ENCODE measurements around the gene SERPIND1. TPM values are rescaled to one million over a fixed set of nuclear protein-coding genes. Genes with fewer than 3 reads are reported as not detected.

Gene SERPIND1
- total and polyA plus RNA-seq, 2 of the 8 experiments (the other 6 are each of a cell fraction or from before 2014, with no cell fraction given): not detected

DNA sequence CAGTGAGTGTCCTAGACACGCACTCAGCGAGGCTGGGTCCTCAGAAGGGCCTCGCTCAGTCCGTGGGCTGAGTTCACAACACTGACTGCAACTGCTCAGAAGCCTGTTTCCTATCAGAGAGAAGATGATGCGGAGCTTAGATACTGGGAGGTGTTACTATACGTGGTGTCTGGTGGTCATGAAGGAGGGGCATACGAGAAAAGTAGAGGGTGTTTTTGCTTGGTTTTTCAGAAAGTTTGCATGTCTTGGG lies 9.5 kb upstream of the SERPIND1 start (continued):
- TF ChIP-seq, protein P1, sequence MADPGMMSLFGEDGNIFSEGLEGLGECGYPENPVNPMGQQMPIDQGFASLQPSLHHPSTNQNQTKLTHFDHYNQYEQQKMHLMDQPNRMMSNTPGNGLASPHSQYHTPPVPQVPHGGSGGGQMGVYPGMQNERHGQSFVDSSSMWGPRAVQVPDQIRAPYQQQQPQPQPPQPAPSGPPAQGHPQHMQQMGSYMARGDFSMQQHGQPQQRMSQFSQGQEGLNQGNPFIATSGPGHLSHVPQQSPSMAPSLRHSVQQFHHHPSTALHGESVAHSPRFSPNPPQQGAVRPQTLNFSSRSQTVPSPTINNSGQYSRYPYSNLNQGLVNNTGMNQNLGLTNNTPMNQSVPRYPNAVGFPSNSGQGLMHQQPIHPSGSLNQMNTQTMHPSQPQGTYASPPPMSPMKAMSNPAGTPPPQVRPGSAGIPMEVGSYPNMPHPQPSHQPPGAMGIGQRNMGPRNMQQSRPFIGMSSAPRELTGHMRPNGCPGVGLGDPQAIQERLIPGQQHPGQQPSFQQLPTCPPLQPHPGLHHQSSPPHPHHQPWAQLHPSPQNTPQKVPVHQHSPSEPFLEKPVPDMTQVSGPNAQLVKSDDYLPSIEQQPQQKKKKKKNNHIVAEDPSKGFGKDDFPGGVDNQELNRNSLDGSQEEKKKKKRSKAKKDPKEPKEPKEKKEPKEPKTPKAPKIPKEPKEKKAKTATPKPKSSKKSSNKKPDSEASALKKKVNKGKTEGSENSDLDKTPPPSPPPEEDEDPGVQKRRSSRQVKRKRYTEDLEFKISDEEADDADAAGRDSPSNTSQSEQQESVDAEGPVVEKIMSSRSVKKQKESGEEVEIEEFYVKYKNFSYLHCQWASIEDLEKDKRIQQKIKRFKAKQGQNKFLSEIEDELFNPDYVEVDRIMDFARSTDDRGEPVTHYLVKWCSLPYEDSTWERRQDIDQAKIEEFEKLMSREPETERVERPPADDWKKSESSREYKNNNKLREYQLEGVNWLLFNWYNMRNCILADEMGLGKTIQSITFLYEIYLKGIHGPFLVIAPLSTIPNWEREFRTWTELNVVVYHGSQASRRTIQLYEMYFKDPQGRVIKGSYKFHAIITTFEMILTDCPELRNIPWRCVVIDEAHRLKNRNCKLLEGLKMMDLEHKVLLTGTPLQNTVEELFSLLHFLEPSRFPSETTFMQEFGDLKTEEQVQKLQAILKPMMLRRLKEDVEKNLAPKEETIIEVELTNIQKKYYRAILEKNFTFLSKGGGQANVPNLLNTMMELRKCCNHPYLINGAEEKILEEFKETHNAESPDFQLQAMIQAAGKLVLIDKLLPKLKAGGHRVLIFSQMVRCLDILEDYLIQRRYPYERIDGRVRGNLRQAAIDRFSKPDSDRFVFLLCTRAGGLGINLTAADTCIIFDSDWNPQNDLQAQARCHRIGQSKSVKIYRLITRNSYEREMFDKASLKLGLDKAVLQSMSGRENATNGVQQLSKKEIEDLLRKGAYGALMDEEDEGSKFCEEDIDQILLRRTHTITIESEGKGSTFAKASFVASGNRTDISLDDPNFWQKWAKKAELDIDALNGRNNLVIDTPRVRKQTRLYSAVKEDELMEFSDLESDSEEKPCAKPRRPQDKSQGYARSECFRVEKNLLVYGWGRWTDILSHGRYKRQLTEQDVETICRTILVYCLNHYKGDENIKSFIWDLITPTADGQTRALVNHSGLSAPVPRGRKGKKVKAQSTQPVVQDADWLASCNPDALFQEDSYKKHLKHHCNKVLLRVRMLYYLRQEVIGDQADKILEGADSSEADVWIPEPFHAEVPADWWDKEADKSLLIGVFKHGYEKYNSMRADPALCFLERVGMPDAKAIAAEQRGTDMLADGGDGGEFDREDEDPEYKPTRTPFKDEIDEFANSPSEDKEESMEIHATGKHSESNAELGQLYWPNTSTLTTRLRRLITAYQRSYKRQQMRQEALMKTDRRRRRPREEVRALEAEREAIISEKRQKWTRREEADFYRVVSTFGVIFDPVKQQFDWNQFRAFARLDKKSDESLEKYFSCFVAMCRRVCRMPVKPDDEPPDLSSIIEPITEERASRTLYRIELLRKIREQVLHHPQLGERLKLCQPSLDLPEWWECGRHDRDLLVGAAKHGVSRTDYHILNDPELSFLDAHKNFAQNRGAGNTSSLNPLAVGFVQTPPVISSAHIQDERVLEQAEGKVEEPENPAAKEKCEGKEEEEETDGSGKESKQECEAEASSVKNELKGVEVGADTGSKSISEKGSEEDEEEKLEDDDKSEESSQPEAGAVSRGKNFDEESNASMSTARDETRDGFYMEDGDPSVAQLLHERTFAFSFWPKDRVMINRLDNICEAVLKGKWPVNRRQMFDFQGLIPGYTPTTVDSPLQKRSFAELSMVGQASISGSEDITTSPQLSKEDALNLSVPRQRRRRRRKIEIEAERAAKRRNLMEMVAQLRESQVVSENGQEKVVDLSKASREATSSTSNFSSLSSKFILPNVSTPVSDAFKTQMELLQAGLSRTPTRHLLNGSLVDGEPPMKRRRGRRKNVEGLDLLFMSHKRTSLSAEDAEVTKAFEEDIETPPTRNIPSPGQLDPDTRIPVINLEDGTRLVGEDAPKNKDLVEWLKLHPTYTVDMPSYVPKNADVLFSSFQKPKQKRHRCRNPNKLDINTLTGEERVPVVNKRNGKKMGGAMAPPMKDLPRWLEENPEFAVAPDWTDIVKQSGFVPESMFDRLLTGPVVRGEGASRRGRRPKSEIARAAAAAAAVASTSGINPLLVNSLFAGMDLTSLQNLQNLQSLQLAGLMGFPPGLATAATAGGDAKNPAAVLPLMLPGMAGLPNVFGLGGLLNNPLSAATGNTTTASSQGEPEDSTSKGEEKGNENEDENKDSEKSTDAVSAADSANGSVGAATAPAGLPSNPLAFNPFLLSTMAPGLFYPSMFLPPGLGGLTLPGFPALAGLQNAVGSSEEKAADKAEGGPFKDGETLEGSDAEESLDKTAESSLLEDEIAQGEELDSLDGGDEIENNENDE (IDR thresholded peaks at IDR 0.05; ENCODE audit: insufficient replicate concordance, low read length): no peak
- TF ChIP-seq USF2 (IDR thresholded peaks at IDR 0.05; ENCODE audit: low read length) (no peak), TBP (IDR thresholded peaks at IDR 0.05; ENCODE audit: low read depth, low read length) (no peak)

Measured in H1 (cell line).